Sigmoid colon (tissue), 4 donors: ENCODE data around the gene TSSK6.

Experiments used
- POLR2A ChIP-seq, 2 donors: fragments of 450-650 bp; IDR thresholded peaks; one replicate each; pipeline ENCODE4 v1.6.1; 2016; ENCODE audit warnings: antibody characterized with exemption in 2 of 2, mild to moderate bottlenecking in 2 of 2, moderate library complexity in 2 of 2
- POLR2AphosphoS5 ChIP-seq, 4 donors: sonication (generic); formaldehyde crosslinking; IDR thresholded peaks; one replicate each; pipeline ENCODE4 v1.6.1; 2017; ENCODE audit warnings: antibody characterized with exemption in 4 of 4

DNA sequence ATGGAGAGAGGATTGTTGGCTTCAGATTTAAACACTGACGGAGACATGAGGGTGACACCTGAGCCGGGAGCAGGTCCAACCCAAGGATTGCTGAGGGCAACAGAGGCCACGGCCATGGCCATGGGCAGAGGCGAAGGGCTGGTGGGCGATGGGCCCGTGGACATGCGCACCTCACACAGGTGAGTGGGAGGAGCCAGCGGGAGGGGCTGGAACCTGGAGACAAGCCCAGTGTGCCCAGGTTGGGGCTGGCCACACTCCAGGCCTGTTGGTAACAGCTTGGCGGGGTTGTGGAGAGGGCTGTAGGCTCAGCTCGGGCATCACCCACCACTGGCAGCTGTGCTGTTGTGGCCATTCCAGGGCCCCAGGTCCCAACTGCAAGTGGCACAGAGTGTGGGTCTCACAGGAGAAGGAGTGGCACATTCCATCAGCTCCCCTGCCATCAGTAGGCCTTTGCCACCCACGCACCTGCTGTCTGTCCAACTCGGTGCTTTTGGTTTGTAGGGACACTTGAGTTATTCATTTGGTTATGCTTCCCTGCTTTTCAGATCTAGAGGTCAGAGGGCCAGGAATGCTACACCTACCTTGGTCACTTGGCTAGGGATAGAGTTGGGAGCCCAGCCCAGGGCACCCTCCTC is 49.8 kb downstream of the TSSK6 start:
- TF ChIP-seq POLR2A (IDR thresholded peaks at IDR 0.05) (no peak), POLR2AphosphoS5 (IDR thresholded peaks at IDR 0.05) (no peak)
